CD4-positive, alpha-beta T cell treated with Interleukin-2 at 100 ng/mL for 4 hours (primary cell): ENCODE measurements around the gene MUC5AC.
"Not testable (repeated sequence)": the region's sequence is repeated elsewhere in the genome, so short reads cannot be mapped to it uniquely, and the experiment has no call there.

Source experiments
- DNase-seq: peaks from one replicate; pipeline ENCODE4 v3.0.0-alpha.2; 2020; ENCODE audit warnings: low spot score

Gene MUC5AC, protein sequence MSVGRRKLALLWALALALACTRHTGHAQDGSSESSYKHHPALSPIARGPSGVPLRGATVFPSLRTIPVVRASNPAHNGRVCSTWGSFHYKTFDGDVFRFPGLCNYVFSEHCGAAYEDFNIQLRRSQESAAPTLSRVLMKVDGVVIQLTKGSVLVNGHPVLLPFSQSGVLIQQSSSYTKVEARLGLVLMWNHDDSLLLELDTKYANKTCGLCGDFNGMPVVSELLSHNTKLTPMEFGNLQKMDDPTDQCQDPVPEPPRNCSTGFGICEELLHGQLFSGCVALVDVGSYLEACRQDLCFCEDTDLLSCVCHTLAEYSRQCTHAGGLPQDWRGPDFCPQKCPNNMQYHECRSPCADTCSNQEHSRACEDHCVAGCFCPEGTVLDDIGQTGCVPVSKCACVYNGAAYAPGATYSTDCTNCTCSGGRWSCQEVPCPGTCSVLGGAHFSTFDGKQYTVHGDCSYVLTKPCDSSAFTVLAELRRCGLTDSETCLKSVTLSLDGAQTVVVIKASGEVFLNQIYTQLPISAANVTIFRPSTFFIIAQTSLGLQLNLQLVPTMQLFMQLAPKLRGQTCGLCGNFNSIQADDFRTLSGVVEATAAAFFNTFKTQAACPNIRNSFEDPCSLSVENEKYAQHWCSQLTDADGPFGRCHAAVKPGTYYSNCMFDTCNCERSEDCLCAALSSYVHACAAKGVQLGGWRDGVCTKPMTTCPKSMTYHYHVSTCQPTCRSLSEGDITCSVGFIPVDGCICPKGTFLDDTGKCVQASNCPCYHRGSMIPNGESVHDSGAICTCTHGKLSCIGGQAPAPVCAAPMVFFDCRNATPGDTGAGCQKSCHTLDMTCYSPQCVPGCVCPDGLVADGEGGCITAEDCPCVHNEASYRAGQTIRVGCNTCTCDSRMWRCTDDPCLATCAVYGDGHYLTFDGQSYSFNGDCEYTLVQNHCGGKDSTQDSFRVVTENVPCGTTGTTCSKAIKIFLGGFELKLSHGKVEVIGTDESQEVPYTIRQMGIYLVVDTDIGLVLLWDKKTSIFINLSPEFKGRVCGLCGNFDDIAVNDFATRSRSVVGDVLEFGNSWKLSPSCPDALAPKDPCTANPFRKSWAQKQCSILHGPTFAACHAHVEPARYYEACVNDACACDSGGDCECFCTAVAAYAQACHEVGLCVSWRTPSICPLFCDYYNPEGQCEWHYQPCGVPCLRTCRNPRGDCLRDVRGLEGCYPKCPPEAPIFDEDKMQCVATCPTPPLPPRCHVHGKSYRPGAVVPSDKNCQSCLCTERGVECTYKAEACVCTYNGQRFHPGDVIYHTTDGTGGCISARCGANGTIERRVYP (N-terminal part only)

DNA sequence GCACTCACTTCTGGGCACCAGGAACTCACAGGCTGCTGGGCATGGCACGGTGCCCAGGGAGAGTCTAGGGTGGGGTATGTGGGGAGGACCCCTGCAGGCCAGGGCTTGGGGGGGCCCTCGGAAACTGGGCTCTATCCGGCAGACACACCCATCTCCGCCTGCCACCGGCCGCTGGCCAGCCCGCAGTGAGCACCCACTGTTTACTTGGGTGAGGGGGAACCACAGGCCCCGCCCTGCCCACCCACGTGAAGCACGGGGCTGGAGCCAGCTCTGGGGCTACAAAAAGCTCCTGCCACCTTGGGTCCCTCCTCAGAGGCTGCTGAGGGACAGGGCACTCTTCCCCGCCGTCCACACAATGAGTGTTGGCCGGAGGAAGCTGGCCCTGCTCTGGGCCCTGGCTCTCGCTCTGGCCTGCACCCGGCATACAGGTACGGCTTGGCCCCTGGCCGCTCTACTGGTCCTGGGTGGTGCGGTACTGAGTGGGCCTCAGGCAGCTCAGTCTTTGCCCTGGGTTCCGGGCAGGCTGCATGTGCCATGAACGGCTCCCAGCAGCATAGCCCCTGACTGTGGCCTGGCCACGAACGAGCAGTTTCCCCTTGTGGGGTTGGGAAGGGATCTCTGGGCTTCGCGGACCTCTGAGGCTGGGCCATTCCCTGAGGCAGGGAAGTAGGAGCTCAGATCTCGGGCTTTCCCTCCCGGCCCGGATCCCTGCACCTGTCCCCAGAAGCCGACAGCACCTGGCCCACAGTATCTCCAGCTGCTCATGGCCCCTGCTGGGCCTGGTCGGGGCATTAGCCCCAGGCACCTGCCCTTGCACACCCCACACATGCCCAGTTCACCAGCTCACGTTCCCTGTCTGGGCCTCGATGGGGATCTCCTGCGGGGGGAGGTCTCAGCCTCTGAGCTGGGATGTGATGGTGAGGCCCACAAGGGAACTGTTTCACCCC is at the start of gene MUC5AC:
Gene MUC5AC (plus strand): TSS at position 309 of the 947 bp plus-strand sequence. CDS start 47 bp downstream, at position 356.
- DNase-seq, result no peak

DNA sequence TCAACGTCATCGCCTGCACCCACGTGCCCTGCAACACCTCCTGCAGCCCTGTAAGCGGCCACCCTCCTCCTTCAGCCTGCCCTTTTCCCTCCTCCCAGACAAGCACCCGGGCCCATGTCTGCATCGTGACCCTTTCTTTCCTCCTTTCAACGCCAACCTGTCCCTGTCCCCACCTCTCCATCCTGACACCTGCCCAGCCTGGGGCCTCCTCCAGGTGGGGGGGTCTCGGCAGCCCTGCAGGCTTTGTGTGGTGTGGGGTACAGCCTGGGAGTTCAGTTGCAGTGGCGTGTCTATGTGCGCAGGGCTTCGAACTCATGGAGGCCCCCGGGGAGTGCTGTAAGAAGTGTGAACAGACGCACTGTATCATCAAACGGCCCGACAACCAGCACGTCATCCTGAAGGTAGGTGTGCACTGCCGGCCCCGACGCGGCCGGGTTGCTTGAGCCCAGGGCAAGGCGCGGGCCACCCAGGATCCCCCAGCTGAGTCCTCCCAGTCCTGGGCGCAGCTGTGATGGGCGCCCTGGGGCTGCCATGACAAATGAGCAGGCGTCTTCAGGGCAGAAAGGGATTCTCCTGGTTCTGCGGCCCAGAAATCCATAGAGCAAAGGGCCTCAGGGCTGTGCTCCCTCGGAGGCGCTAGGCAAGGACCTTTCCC is 49.4 kb upstream of the MUC5AC start:
- no peak for DNase-seq

GRCh38 chr11:1109101-1109917 is 48.4 kb upstream of the MUC5AC start:
- no peak for DNase-seq

GRCh38 chr11:1109918-1110705 is 47.6 kb upstream of the MUC5AC start:
- no peak for DNase-seq

GRCh38 chr11:1111545-1112212 is 46.1 kb upstream of the MUC5AC start:
- no peak for DNase-seq

GRCh38 chr11:1112351-1113191 is 45.2 kb upstream of the MUC5AC start:
- DNase-seq, result no peak

GRCh38 chr11:1113405-1114201 is 44.1 kb upstream of the MUC5AC start:
- DNase-seq, result no peak

DNA sequence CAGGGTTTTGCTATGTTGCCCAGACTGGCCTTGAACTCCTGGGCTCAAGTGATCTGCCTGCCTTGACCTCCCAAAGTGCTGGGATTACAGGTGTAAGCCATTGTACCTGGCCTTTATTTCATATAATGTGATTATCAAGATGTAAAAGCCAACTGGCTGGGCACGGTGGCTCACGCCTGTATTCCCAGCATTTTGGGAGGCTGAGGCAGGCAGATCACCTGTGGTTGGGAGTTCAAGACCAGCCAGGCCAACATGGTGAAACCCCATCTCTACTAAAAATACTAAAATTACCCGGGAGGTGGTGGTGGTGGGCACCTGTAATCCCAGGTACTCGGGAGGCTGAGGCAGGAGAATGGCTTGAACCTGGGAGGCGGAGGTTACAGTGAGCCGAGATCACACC is 42.5 kb upstream of the MUC5AC start:
- not testable (repeated sequence) for DNase-seq

GRCh38 chr11:1116104-1116503 is 41.6 kb upstream of the MUC5AC start:
- no peak for DNase-seq

DNA sequence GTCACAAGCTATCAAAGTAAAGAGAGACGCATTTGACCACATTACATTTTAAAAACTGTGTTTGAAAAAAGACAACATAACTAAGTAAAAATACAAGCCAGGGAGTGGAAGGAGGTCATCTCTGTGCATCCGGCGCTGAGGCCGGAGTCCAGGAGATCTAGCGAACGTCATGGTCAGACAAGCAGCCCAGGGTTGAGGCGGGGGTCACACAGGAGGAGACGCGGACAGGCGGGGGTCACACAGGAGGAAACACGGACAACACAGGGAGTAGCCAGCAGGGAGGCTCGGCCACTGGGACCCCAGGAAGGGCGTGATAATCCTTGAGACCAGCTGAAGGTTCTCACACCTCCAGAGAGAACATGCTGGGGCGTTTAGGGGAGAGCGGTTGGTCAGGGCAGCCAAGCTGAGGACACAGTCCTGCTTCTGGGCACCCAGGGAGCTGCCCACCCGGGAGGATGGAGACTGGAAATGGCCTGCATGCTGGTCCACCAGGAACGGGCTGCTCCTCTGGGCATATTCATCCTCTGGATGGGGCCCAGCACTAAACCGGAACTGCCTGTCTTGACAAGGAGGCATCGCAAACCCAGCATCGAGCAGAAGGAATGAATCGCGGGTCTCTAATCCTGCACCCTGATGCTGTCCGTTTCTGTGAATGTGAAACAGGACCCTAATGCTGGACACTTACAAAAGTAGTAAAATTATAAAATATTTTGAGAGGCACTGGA is 40.9 kb upstream of the MUC5AC start:
- DNase-seq, result no peak

DNA sequence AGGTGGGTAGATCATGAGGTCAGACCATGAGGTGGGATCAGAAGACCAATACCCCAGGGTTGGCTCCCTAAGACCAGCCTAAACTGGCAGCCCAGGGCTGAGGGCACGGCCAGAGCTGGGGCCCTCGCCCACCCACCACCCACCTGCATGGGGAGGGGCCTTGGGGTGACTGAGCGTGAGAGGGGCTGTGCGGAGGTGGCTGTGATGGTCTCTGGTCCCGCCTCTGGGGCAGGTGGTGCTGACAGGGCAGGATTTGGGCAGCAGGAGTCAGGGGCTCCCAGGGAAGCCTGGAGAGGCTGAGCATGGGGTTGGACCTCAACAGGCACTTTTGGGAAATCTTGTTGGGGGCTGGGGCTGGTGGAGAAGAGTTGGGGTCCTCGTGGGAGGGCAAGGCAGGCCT is 39.8 kb upstream of the MUC5AC start:
- no peak for DNase-seq

- no peak for DNase-seq
Measured at GRCh38 chr11:1118755-1119603, 38.8 kb upstream of the MUC5AC start.

DNA sequence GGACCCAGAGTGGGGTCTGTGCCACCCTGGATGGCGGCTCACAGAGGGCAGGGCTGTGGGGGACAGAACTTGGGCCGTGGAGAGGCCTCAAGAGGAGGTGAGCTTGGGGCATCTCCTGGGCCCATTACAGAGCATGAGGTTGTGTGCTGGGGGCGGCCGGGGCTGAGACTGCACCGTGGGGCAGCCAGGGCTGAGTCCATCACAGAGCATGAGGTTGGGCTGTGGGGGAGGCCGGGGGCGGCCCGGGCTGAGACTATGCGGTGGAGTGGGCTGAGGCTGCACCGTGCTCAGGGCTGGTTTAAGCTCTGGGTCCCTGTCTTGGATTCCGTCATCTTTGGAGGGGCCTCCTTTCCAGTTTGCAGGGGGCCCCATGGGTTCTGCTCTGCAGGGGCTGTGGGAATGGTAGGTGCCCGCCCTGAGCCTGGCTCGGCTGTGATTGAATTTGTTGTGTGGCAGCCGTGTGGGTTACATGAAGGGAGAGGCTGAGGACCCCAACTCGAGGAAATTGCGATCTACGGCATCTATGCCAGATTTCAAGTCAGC is 38.1 kb upstream of the MUC5AC start:
- DNase-seq, result no peak

DNA sequence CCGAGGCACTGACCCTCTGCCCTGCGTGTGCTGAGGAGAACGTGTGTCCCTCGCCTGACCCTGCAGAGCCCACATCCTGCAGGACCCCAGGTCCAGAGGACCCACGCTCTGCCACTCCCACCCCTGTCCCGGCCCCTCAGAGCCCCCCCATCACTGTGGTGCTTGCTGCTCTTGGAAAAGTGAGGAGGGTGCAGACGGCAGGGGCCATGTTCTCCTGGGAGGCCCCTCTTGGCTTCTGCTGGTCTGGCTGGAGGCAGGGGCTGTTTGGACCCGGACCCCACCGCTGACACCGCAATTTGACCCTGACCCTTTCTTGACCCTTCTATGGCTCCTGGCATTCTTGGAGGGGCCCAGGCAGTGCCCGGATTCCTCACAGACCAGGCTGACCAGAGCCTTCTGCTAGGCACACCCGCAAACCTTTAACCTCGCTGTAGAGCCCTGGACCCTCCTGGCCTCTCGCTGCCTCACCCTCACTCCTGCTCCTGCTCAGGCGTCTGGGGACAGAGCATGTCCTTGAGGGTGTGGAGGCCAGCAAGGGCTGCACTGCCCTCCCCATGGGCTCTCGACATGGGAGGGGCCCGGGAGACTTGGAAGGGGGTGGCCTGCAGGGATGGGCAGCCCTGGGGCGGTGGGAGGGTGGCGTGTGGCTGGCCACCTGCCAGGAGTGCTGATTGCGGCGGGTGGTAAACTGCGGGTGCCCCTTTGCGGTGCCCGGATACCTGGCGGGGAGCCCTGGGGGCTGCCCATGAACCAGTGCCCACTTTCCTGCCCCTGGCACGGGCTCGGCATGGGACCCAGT is 37.0 kb upstream of the MUC5AC start:
- no peak for DNase-seq
